GM13977 (cell line): ENCODE results near the gene ACOT9.
"Not testable (repeated sequence)": the region's sequence is repeated elsewhere in the genome, so short reads cannot be mapped to it uniquely, and the experiment has no call there.

ENCODE experiments used
- DNase-seq: peaks from one replicate; pipeline ENCODE4 v3.0.0; 2012; ENCODE audit warnings: low spot score
- CTCF ChIP-seq: IDR thresholded peaks from 2 replicates; pipeline ENCODE4 v1.5.1; 2012; ENCODE audit warnings: mild to moderate bottlenecking, control low read depth; ENCODE audit not compliant: insufficient read depth; ENCODE audit errors: extremely low read depth, missing control alignments
- in situ Hi-C: fragments of 300-500 bp; cut with MboI; formaldehyde crosslinking; loops from one replicate; pipeline ENCODE4 v1.12.0; 2022; ENCODE audit warnings: low sequenced_read_pairs, low pct_unique_long_range_greater_than_20kb, mixed read lengths, inconsistent platforms; ENCODE audit not compliant: unreplicated experiment

Gene ACOT9

DNA sequence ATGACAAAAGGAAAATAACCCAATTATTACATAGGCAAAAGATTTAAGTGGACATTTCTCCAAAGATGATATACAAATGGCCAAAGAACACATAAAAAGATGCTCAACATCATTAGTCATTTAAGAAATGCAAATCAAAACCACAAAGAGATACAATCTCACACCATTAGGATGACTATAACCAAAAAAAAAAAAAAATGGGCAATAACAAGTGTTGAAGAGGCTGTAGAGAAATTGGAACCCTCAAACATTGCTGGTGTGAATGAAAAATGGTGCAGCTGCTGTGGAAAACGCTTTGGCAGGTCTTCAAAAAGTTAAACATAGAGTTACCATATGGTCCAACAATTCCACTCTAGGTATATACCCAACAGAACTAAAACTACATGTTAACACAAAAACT, 81.4 kb downstream of the ACOT9 start:
- no peak for TF ChIP-seq CTCF
- in situ Hi-C loops = no loop called here
- no peak for DNase-seq

DNA sequence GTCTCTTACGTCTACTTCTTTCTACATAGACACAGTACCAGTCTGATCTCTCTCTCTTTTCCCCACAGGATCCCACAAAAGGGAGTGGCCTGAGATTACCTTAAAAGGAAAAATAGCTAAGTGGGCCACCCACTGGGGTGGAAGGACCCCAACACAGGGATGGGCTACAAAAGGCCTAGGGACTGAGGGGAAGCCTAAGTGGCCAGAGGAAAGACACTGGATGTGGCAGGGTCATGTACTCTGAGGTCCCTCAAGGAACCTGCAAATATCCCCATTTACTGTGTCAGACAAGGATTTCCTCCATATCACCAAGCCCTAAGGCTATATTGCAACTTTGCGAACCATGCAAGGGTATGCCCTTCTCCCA, 82.3 kb downstream of the ACOT9 start:
- in situ Hi-C loops = no loop called here
- no peak for DNase-seq
- no peak for TF ChIP-seq CTCF

DNA sequence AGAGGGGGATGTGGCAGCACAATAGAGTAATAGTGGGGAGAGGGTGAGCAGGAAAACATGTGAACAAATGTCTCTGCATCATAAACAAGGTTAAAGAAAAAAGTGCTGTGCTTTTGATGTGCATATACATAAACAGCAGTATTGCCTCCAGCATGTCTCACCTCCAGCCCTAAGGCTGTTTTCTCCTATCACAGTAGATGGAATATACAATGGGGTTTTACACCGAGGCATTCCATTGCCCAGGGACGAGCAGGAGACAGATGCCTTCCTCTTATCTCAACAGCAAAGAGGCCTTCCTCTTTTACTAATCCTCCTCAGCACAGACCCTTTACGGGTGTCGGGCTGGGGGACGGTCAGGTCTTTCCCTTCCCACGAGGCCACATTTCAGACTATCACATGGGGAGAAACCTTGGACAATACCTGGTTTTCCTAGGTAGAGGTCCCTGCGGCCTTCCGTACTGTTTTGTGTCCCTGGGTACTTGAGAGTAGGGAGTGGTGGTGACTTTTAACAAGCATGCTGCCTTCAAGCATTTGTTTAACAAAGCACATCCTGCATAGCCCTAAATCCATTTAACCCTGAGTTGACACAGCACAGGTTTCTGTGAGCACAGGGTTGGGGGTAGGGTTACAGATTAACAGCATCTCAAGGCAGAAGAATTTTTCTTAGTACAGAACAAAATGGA, 82.9 kb downstream of the ACOT9 start:
- in situ Hi-C loops, DNase-seq: not testable (repeated sequence)

DNA sequence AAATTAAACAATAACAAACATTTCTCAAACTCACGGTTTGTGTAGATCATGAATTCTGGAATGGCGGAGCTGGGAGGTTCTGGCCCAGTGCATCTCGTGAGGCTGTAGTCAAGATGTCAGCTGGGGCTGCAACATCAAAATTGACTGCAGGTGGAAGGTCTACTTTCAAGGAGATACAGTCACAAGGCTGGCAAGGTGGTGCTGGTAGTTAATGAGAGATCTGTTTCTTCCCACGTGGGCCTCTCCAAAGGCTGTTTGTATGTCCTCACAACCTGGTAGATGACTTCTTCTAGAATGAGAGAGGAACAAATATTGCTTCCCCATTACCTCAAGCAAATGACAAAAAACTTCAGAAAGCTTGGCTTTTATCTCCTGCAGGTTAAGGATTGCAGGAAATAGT, 83.7 kb downstream of the ACOT9 start:
- no peak for DNase-seq
- no peak for TF ChIP-seq CTCF
- in situ Hi-C loops = no loop called here

GRCh38 chrX:23656684-23657083, 86.4 kb downstream of the ACOT9 start:
- DNase-seq = no peak
- in situ Hi-C loops = no loop called here
- no peak for TF ChIP-seq CTCF

DNA sequence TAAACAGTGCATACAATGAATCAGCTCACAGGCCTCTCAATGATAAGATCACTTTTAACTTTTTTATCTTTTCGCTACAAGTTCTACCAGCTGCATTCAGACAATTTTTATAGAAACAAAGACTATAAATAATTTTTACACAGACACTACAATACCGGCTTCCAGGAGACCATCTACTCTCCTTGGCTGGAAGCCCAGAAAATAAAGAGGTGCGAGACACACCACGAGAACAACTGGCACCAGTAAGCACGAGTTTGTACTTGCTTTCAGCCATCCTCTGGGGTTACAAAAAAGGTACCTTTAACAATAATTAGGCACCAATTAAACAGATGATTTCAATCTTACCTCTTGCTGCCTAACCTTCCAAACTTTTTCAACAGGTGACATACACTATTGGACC, 87.0 kb downstream of the ACOT9 start:
- TF ChIP-seq CTCF = no peak
- in situ Hi-C loops = no loop called here
- DNase-seq = no peak
